CD4-positive, alpha-beta memory T cell (primary cell): Measurements from ENCODE around the gene COIL. TPM values are rescaled to one million over a fixed set of nuclear protein-coding genes. Genes with fewer than 3 reads are reported as not detected.

Source experiments
- CTCF ChIA-PET: fragments of 350-600 bp; sonication (Branson Sonifier 250); formaldehyde crosslinking; loops from one replicate; lab custom pipeline; 2021; ENCODE audit warnings: inconsistent platforms; ENCODE audit not compliant: partially characterized antibody; lab: Charles Lee
- POLR2A ChIA-PET: fragments of 350-600 bp; sonication (Branson Sonifier 250); formaldehyde crosslinking; loops from one replicate; lab custom pipeline; 2021; ENCODE audit not compliant: partially characterized antibody; lab: Charles Lee
- DNase-seq, 5 donors: peaks; one replicate each; pipeline versions ENCODE4 v3.0.0 to v3.0.0-alpha.2; 2020 to 2022; ENCODE audit warnings: mixed read lengths in 1 of 5
- H3K27ac ChIP-seq: one replicate; pipeline ENCODE4 v1.7.0; 2013; ENCODE audit warnings: low read depth, low read length
- H3K27me3 ChIP-seq: 2 replicates; pipeline ENCODE4 v1.7.0; 2013; ENCODE audit warnings: mild to moderate bottlenecking, low read length, moderate library complexity; ENCODE audit not compliant: insufficient read depth
- H3K36me3 ChIP-seq: 2 replicates; pipeline ENCODE4 v1.7.0; 2013; ENCODE audit warnings: mild to moderate bottlenecking, low read length, moderate library complexity; ENCODE audit not compliant: insufficient read depth
- H3K4me1 ChIP-seq: 2 replicates; pipeline ENCODE4 v1.7.0; 2013; ENCODE audit warnings: mild to moderate bottlenecking, low read length, moderate library complexity; ENCODE audit not compliant: insufficient read depth
- H3K4me3 ChIP-seq, 2 donors: one replicate each; pipeline ENCODE4 v1.7.0; 2013; ENCODE audit warnings: low read length in 2 of 2, mild to moderate bottlenecking in 1 of 2
- H3K9me3 ChIP-seq, 2 donors: one replicate each; pipeline ENCODE4 v1.7.0; 2013; ENCODE audit warnings: low read length in 2 of 2, control low read depth in 1 of 2; ENCODE audit not compliant: control insufficient read depth in 1 of 2
- H3K27ac Mint-ChIP-seq, 7 donors: one replicate each; pipeline ENCODE4 v1.8.0; 2020 to 2021; ENCODE audit warnings: mixed read lengths in 7 of 7, mild to moderate bottlenecking in 6 of 7, inconsistent platforms in 3 of 7, moderate library complexity in 3 of 7
- H3K27me3 Mint-ChIP-seq, 2 donors: one replicate each; pipeline ENCODE4 v1.8.0; 2020 to 2021; ENCODE audit warnings: mixed read lengths in 2 of 2
- H3K36me3 Mint-ChIP-seq, 2 donors: one replicate each; pipeline ENCODE4 v1.8.0; 2020 to 2021; ENCODE audit warnings: mixed read lengths in 2 of 2, inconsistent platforms in 1 of 2, mild to moderate bottlenecking in 1 of 2
- H3K4me1 Mint-ChIP-seq, 4 donors: one replicate each; pipeline ENCODE4 v1.8.0; 2020 to 2021; ENCODE audit warnings: mixed read lengths in 4 of 4, mild to moderate bottlenecking in 1 of 4
- H3K4me3 Mint-ChIP-seq, 8 donors: one replicate each; pipeline ENCODE4 v1.8.0; 2020 to 2021; ENCODE audit warnings: mixed read lengths in 8 of 8, mild to moderate bottlenecking in 7 of 8, moderate library complexity in 6 of 8, inconsistent platforms in 3 of 8
- H3K9me3 Mint-ChIP-seq, 8 donors: one replicate each; pipeline ENCODE4 v1.8.0; 2020 to 2021; ENCODE audit warnings: mixed read lengths in 8 of 8, mild to moderate bottlenecking in 5 of 8, inconsistent platforms in 3 of 8, moderate library complexity in 1 of 8
- intact Hi-C: fragments of 100-400 bp; cut with micrococcal nuclease; formaldehyde crosslinking; loops from one replicate; pipeline ENCODE4 v1.15.1; 2023
- polyA plus RNA-seq, 2 donors: library from polyadenylated mRNA; unstranded; fragments of 300-500 nt; fragmentation: Illumina TruSeq; gene quantifications; one replicate each; pipeline ENCODE4 v1.2.3, GENCODE V29; 2021
- total RNA-seq, 2 experiments: library from RNA; stranded (reverse); gene quantifications; one replicate each; pipeline ENCODE4 v1.2.3, GENCODE V29; 2021

The COIL gene
- total and polyA plus RNA-seq, 4 experiments from 2014 or later = 14.4 to 19.6 (median 17.2) TPM

DNA sequence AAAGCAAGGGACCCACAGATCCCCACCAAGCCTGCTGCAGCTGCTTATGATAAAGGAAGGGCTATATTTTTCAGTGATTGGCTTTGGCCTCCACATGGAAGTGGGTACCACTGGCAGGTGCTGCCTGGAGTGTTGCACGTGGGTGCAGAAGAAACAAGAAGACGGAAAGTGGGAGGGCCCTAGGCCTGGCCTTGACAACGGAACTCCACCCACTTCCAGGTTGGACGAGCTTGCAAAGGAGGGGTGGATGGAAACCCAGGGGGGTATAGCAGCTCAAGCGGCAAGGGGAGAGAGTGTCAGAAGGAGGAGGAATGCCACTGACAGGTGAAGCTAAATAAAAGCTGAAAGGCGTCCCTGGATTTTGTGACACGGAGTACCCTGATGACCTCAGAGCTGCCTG, 67.3 kb downstream of the COIL start:
- intact Hi-C loops = no loop called here
- CTCF ChIA-PET = interaction anchor here (1.0 to 7.1 kb wide), 4 partner anchors 45 to 74 kb away, joined by 3 to 53 read pairs (median 4); no protein-coding TSS in a partner anchor
- H3K9me3 ChIP-seq = no peaks in the 10 kb centered on the region
- no peak overlapping the region for H3K4me3 ChIP-seq
- no peak overlapping the region for H3K27ac ChIP-seq
- peaks cover 77% of the 10 kb centered on the region for H3K36me3 ChIP-seq
- no peaks in the 10 kb centered on the region for H3K27me3 ChIP-seq
- Mint-ChIP-seq H3K4me3 (no peak overlapping the region), H3K4me1 (peaks cover 0 to 3% (median 0%) of the 10 kb centered on the region in 4 donors), H3K27ac (peak overlapping the region in 1 of 7 donors; percentile 74), H3K9me3 (peaks cover 0 to 10% (median 3%) of the 10 kb centered on the region in 8 donors), H3K36me3 (peaks cover 74 to 91% of the 10 kb centered on the region in 2 donors), H3K27me3 (no peaks in the 10 kb centered on the region)
- H3K4me1 ChIP-seq = no peaks in the 10 kb centered on the region
- DNase-seq = no peak
- POLR2A ChIA-PET = interaction anchor here (1.8 kb wide), 1 partner anchor 9 kb away, joined by 5 read pairs; no protein-coding TSS in a partner anchor

DNA sequence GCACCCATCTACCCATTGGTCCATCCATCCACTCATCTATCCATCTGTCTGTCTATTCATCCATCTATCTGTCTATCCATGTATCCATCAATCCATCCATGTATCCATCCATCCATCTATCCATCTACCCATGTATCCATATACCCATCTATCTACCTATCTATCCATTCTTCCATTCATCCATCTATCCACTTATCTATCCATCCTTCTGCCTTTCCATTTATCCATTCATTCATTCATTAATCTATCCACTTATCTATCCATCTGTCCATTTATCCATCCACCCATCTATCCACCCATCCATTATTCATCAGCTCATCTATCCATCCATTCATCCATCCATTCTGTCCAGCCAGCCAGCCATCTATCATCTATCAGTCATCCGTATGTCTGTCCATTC, 68.5 kb downstream of the COIL start:
- peaks cover 0 to 22% (median 7%) of the 10 kb centered on the region in 8 donors for H3K9me3 Mint-ChIP-seq
- intact Hi-C loops = no loop called here
- no peak for DNase-seq
- H3K4me3 Mint-ChIP-seq = no peak overlapping the region
- ChIA-PET CTCF (interaction anchor here (1.4 to 7.1 kb wide), 2 partner anchors 48 to 54 kb away, joined by 3 to 53 read pairs; no protein-coding TSS in a partner anchor), POLR2A (no interaction called here)
- H3K27me3 Mint-ChIP-seq = no peaks in the 10 kb centered on the region
- Histone ChIP-seq H3K27me3 (no peaks in the 10 kb centered on the region), H3K27ac (no peak overlapping the region), H3K36me3 (peaks cover 65% of the 10 kb centered on the region), H3K9me3 (peaks cover 0 to 5% of the 10 kb centered on the region in 2 donors), H3K4me3 (no peak overlapping the region), H3K4me1 (no peaks in the 10 kb centered on the region)
- H3K27ac Mint-ChIP-seq = peak overlapping the region in 1 of 7 donors; percentile 13
- peaks cover 0 to 3% (median 0%) of the 10 kb centered on the region in 4 donors for H3K4me1 Mint-ChIP-seq
- H3K36me3 Mint-ChIP-seq = peaks cover 76 to 88% of the 10 kb centered on the region in 2 donors

DNA sequence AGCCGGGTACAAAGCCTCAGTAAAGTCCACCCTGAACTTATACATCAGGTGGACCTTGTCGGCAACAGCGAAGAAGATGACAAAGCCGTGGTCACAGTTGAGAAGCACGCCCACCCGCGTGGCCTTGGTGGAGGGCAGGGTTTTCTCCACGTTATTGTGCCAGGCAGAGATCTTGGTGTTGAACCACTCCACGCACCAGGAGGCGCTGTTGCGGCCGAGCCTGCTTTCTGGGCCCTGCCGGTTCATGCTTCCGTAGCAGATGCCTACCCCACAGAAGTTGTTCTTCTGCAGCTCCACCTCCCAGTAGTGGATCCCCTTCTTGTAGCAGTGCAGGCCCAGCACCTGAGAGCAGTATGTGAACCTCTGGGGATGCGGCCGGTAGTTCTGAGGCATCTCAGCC, 69.1 kb downstream of the COIL start:
- Mint-ChIP-seq H3K9me3 (peaks cover 0 to 25% (median 10%) of the 10 kb centered on the region in 8 donors), H3K27ac (peak overlapping the region in 1 of 7 donors; percentile 41), H3K4me3 (no peak overlapping the region), H3K4me1 (peaks cover 0 to 3% (median 0%) of the 10 kb centered on the region in 4 donors), H3K27me3 (no peaks in the 10 kb centered on the region), H3K36me3 (peaks cover 82 to 89% of the 10 kb centered on the region in 2 donors)
- peak; percentile 20 to 44 (median 33) for DNase-seq
- no peak overlapping the region for H3K27ac ChIP-seq
- H3K4me1 ChIP-seq = no peaks in the 10 kb centered on the region
- intact Hi-C loops = loop anchor here (1.0 kb wide), 1 partner anchor 49 kb away; no protein-coding TSS in a partner anchor
- H3K27me3 ChIP-seq = no peaks in the 10 kb centered on the region
- peaks cover 59% of the 10 kb centered on the region for H3K36me3 ChIP-seq
- CTCF ChIA-PET = interaction anchor here (1.4 to 7.1 kb wide), 3 partner anchors 18 to 54 kb away, joined by 3 to 53 read pairs (median 10); no protein-coding TSS in a partner anchor
- peaks cover 0 to 5% of the 10 kb centered on the region in 2 donors for H3K9me3 ChIP-seq
- POLR2A ChIA-PET = interaction anchor here (1.1 to 2.0 kb wide), 2 partner anchors 22 to 57 kb away, joined by 3 to 5 read pairs; partner anchors contain the start of gene TRIM25
- no peak overlapping the region for H3K4me3 ChIP-seq

DNA sequence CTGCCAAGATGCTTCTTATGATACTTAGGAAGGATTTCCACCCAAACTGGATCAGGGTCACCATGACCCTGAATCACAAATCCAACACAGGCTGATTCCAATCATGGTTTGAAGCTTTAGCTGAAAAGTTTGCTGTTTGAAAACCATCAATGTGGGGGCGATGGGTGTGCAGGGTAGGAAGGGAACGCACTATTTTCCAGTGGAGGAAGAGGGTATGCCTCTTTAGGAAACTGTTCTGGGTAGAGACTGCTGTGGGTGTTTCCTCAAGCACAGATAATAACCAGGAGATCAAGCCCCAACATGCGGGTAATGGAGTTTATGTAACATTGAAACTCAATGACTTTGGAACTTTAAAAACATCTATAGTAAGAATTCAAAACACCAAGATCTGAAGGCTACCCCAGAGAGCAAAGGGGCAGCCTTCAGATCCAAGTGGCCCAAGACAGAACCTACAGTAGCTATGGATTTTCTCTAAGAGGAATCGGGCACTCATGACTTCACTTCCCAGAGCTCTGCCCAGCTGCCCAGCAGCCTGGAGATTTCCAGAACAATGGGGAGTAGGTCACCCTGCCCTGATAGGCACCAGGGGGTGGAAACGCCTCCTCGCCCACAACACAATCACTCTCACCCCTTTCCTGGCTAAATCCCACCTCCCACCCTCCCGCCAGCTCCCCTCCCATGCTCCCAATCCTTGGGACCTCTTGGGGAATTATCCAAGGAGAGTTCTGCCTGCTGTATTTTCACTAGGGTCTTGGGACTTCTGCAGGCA, 69.8 kb downstream of the COIL start:
- H3K27me3 ChIP-seq = no peaks in the 10 kb centered on the region
- peaks cover 0 to 4% (median under 1%) of the 10 kb centered on the region in 4 donors for H3K4me1 Mint-ChIP-seq
- peak overlapping the region in 1 of 7 donors; percentile 41 for H3K27ac Mint-ChIP-seq
- intact Hi-C loops = loop anchor here (1.0 kb wide), 1 partner anchor 49 kb away; no protein-coding TSS in a partner anchor
- H3K4me3 Mint-ChIP-seq = no peak overlapping the region
- H3K9me3 Mint-ChIP-seq = peaks cover 0 to 25% (median 10%) of the 10 kb centered on the region in 8 donors
- POLR2A ChIA-PET = interaction anchor here (1.1 to 2.0 kb wide), 2 partner anchors 23 to 57 kb away, joined by 3 to 5 read pairs; partner anchors contain the start of gene TRIM25
- no peaks in the 10 kb centered on the region for H3K4me1 ChIP-seq
- H3K27me3 Mint-ChIP-seq = no peaks in the 10 kb centered on the region
- H3K9me3 ChIP-seq = peaks cover 0 to 5% of the 10 kb centered on the region in 2 donors
- H3K36me3 Mint-ChIP-seq = peaks cover 87 to 90% of the 10 kb centered on the region in 2 donors
- CTCF ChIA-PET = interaction anchor here (0.6 to 7.1 kb wide), 6 partner anchors 12 to 1323 kb away, joined by 3 to 53 read pairs (median 8); partner anchors contain the start of gene TRIM25
- DNase-seq = no peak
- peaks cover 57% of the 10 kb centered on the region for H3K36me3 ChIP-seq
- H3K4me3 ChIP-seq = no peak overlapping the region
- no peak overlapping the region for H3K27ac ChIP-seq

DNA sequence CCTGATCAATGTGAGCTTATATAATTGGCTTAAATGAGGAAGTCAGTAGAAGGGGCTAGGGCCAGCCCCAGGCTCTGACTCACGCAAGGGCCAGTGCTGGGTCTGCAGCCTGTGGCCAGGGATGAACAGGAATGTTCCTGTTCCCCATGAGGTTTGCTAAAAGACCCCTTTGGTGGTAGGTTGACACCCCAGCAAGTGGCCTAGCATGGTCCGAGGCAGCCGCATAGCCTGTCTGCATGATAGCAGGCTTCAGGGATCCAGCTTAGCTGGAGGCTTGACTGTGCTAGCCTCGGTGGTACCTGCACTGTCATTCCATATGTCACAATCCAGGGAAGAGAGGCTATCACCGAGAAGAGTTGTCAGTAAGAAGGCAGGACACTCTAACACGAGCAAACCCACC, 70.5 kb downstream of the COIL start:
- H3K27me3 Mint-ChIP-seq = no peaks in the 10 kb centered on the region

More for the DNA sequence above, 70.5 kb downstream of the COIL start:
- peaks cover 81 to 83% of the 10 kb centered on the region in 2 donors for H3K36me3 Mint-ChIP-seq
- ChIA-PET CTCF (interaction anchor here (1.1 to 7.1 kb wide), 5 partner anchors 11 to 50 kb away, joined by 3 to 53 read pairs (median 10); partner anchors contain the start of gene TRIM25), POLR2A (interaction anchor here (1.1 to 2.0 kb wide), 2 partner anchors 23 to 56 kb away, joined by 3 to 5 read pairs; partner anchors contain the start of gene TRIM25)
- H3K4me1 Mint-ChIP-seq = peaks cover 0 to 4% (median under 1%) of the 10 kb centered on the region in 4 donors
- intact Hi-C loops = no loop called here
- Histone ChIP-seq H3K9me3 (peaks cover 0 to 5% of the 10 kb centered on the region in 2 donors), H3K36me3 (peaks cover 50% of the 10 kb centered on the region), H3K4me3 (no peak overlapping the region), H3K27ac (no peak overlapping the region), H3K27me3 (no peaks in the 10 kb centered on the region), H3K4me1 (no peaks in the 10 kb centered on the region)
- DNase-seq = no peak
- H3K9me3 Mint-ChIP-seq = peaks cover 0 to 25% (median 10%) of the 10 kb centered on the region in 8 donors
- H3K27ac Mint-ChIP-seq = no peak overlapping the region
- no peak overlapping the region for H3K4me3 Mint-ChIP-seq
